Endothelial cell of umbilical vein (primary cell): ENCODE data around the gene NOP16. TPM values are rescaled to one million over a fixed set of nuclear protein-coding genes. Genes with fewer than 3 reads are reported as not detected.

Experiments used
- BruUV-seq: library from RNA; stranded (reverse); fragments of 400-500 nt; replicated peaks from 2 replicates; lab custom pipeline; 2021; lab: Mats Ljungman, UMichigan
- CTCF ChIA-PET: fragments of 300-600, 350-600 bp; sonication (Branson Sonifier 250); formaldehyde crosslinking; loops from one replicate; lab custom pipeline; 2021; ENCODE audit warnings: antibody characterized with exemption, inconsistent platforms; lab: Charles Lee
- POLR2A ChIA-PET: fragments of 300-600, 350-600 bp; sonication (Branson Sonifier 250); formaldehyde crosslinking; loops from one replicate; lab custom pipeline; 2021; ENCODE audit warnings: antibody characterized with exemption, inconsistent platforms; lab: Charles Lee
- DNase-seq: peaks from one replicate; pipeline ENCODE4 v3.0.0-alpha.2; 2011; ENCODE audit warnings: low read depth, low spot score
- FAIRE-seq: peaks from 2 replicates; lab custom pipeline; 2011; peaks lifted over from hg19 to GRCh38; lab: Jason Lieb, UNC
- H2AFZ ChIP-seq: 2 replicates; pipeline ENCODE4 v1.6.0; 2012; ENCODE audit warnings: low read depth, low read length, control low read depth, inconsistent platforms
- H3K27ac ChIP-seq: 2 replicates; pipeline ENCODE4 v1.5.1; 2011; ENCODE audit warnings: low read depth, mild to moderate bottlenecking, control low read depth, low read length, moderate library complexity; ENCODE audit not compliant: insufficient read depth
- H3K27me3 ChIP-seq, 2 experiments: 2 replicates each; pipeline versions ENCODE4 v1.6.0 to v1.6.1; 2011; ENCODE audit warnings: low read length in 2 of 2, mixed read lengths in 1 of 2; ENCODE audit not compliant: control insufficient read depth in 2 of 2, insufficient read depth in 2 of 2
- H3K36me3 ChIP-seq, 2 experiments: 2 replicates in 1 of 2; 3 replicates in 1 of 2; pipeline ENCODE4 v1.5.1; 2011; ENCODE audit warnings: low read length in 2 of 2, mild to moderate bottlenecking in 1 of 2, moderate library complexity in 1 of 2; ENCODE audit not compliant: control insufficient read depth in 2 of 2, insufficient read depth in 2 of 2; ENCODE audit errors: extremely low read depth in 1 of 2
- H3K4me1 ChIP-seq: 3 replicates; pipeline ENCODE4 v1.5.1; 2011; ENCODE audit warnings: mild to moderate bottlenecking, low read length; ENCODE audit not compliant: control insufficient read depth, insufficient read depth; ENCODE audit errors: extremely low read depth
- H3K4me2 ChIP-seq: 2 replicates; pipeline ENCODE4 v1.6.1; 2011; ENCODE audit warnings: low read length, control low read depth, mixed read lengths; ENCODE audit not compliant: insufficient read depth
- H3K4me3 ChIP-seq, 3 experiments: fragments of 200-600 bp in 1 of 3; sonication (generic), shearing (Covaris generic) in 1 of 3; replicated peaks in 1 of 3; 2 replicates each; pipeline ENCODE4 v1.5.1; 2011 to 2016; ENCODE audit warnings: control low read depth in 3 of 3, low read length in 3 of 3, mild to moderate bottlenecking in 2 of 3, inconsistent platforms in 1 of 3, low read depth in 1 of 3, moderate library complexity in 1 of 3; ENCODE audit not compliant: insufficient read depth in 1 of 3
- H3K79me2 ChIP-seq: 2 replicates; pipeline ENCODE4 v1.6.0; 2012; ENCODE audit warnings: low read length, inconsistent platforms; ENCODE audit not compliant: control insufficient read depth, insufficient read depth
- H3K9ac ChIP-seq: replicated peaks from 2 replicates; pipeline ENCODE3; 2011; ENCODE audit warnings: low read length, control low read depth; ENCODE audit not compliant: insufficient read depth; ENCODE audit errors: extremely low read depth
- H3K9me1 ChIP-seq: replicated peaks from 3 replicates; pipeline ENCODE4 v1.6.0; 2011; ENCODE audit warnings: mild to moderate bottlenecking, low read length; ENCODE audit not compliant: control insufficient read depth, insufficient read depth; ENCODE audit errors: extremely low read depth
- H3K9me3 ChIP-seq: replicated peaks from 2 replicates; pipeline ENCODE4 v1.5.1; 2012; ENCODE audit warnings: low read length, inconsistent platforms; ENCODE audit not compliant: control insufficient read depth, insufficient read depth
- H4K20me1 ChIP-seq: replicated peaks from 2 replicates; pipeline ENCODE3; 2011; ENCODE audit warnings: mild to moderate bottlenecking, low read length; ENCODE audit not compliant: control insufficient read depth, insufficient read depth; ENCODE audit errors: extremely low read depth
- EZH2 ChIP-seq: IDR thresholded peaks from 2 replicates; pipeline ENCODE4 v1.6.1; 2012; ENCODE audit warnings: borderline replicate concordance, low read depth, mild to moderate bottlenecking, moderate library complexity, low read length, inconsistent platforms; ENCODE audit not compliant: severe bottlenecking
- FOS ChIP-seq: IDR thresholded peaks from 2 replicates; pipeline ENCODE4 v1.6.1; 2011; ENCODE audit warnings: mild to moderate bottlenecking, low read length, moderate library complexity, borderline replicate concordance; ENCODE audit not compliant: insufficient read depth
- GATA2 ChIP-seq: IDR thresholded peaks from 2 replicates; pipeline ENCODE4 v1.7.0; 2011; ENCODE audit warnings: low read depth, mild to moderate bottlenecking, moderate library complexity, mixed read lengths, low read length; ENCODE audit not compliant: insufficient read length, insufficient read depth
- JUN ChIP-seq: IDR thresholded peaks from 2 replicates; pipeline ENCODE4 v1.6.1; 2011; ENCODE audit warnings: borderline replicate concordance, low read depth; ENCODE audit not compliant: insufficient read length, insufficient read depth
- MYC ChIP-seq: IDR thresholded peaks from one replicate; pipeline ENCODE4 v1.6.1; 2011; ENCODE audit warnings: mild to moderate bottlenecking, low read depth, low read length
- POLR2A ChIP-seq: IDR thresholded peaks from 2 replicates; pipeline ENCODE4 v1.6.1; 2012; ENCODE audit warnings: low read depth, mild to moderate bottlenecking, control low read depth, low read length
- POLR2AphosphoS5 ChIP-seq: IDR thresholded peaks from 2 replicates; pipeline ENCODE4 v1.6.1; 2012; ENCODE audit warnings: low read depth, mild to moderate bottlenecking, control low read depth, low read length, moderate library complexity; ENCODE audit not compliant: insufficient read depth
- dilution Hi-C: fragments of 300-500 bp; cut with MboI; formaldehyde crosslinking; loops from one replicate; pipeline ENCODE4 v1.15.0; 2019; ENCODE audit warnings: low sequenced_read_pairs; ENCODE audit not compliant: extremely low pct_ligation_motif_present
- intact Hi-C: fragments of 100-400 bp; cut with micrococcal nuclease; formaldehyde crosslinking; loops from one replicate; pipeline ENCODE4 v1.10.0; 2022
- polyA plus RNA-seq, 4 experiments: library from polyadenylated mRNA; depleted of rRNA in 3 of 4; stranded (reverse) in 3 of 4; unstranded in 1 of 4; fragments of >200 nt; gene quantifications; 2 replicates each; pipeline versions ENCODE4 v1.2.1 to v1.2.3, GENCODE V29; 2011 to 2012; ENCODE audit warnings: missing spikeins in 1 of 4
- total RNA-seq: library from RNA; stranded (reverse); gene quantifications from 2 replicates; pipeline ENCODE4 v1.2.3, GENCODE V29; 2021
- TF ChIP-seq, protein P1 (sequence below): IDR thresholded peaks from 2 replicates; pipeline ENCODE4 v1.6.1; 2011; ENCODE audit not compliant: insufficient read depth, insufficient read length
- TF ChIP-seq, protein P2 (sequence below), 2 donors: IDR thresholded peaks; 1 replicate in 1 of 2; 2 replicates in 1 of 2; pipeline ENCODE4 v1.5.1; 2011; ENCODE audit warnings: low read length in 2 of 2, mild to moderate bottlenecking in 2 of 2, moderate library complexity in 2 of 2, control low read depth in 1 of 2, inconsistent platforms in 1 of 2, low read depth in 1 of 2; ENCODE audit not compliant: insufficient read depth in 1 of 2; ENCODE audit errors: extremely low read depth in 1 of 2

Gene NOP16
- total and polyA plus RNA-seq, 2 donors (not counting 3 experiments of a cell fraction or from before 2014, with no cell fraction given): 41.1 to 47.4 TPM

GRCh38 chr5:176407456-176408251 is 19.3 kb upstream of the NOP16 start:
- H3K4me3 ChIP-seq: no peak overlapping the region
- no TSS peak for BruUV-seq
- H3K27ac ChIP-seq: no peak overlapping the region
- no peaks in the 10 kb centered on the region for H3K27me3 ChIP-seq
- H2AFZ ChIP-seq: no peak overlapping the region
- no peaks in the 10 kb centered on the region for H4K20me1 ChIP-seq
- peaks cover 3 to 13% of the 10 kb centered on the region in 2 experiments for H3K36me3 ChIP-seq
- H3K79me2 ChIP-seq: peaks cover 2% of the 10 kb centered on the region
- intact Hi-C loops: no loop called here
- POLR2A ChIA-PET: no interaction called here
- no peaks in the 10 kb centered on the region for H3K9me1 ChIP-seq
- H3K9ac ChIP-seq: no peak overlapping the region
- H3K9me3 ChIP-seq: no peaks in the 10 kb centered on the region
- CTCF ChIA-PET: interaction anchor here (1.1 kb wide), 1 partner anchor 13 kb away, joined by 3 read pairs; no protein-coding TSS in a partner anchor
- TF ChIP-seq EZH2: no peak
- TF ChIP-seq MYC: no peak
- no peak for TF ChIP-seq POLR2AphosphoS5
- no peak for TF ChIP-seq FOS
- TF ChIP-seq GATA2: no peak
- TF ChIP-seq, protein P1, sequence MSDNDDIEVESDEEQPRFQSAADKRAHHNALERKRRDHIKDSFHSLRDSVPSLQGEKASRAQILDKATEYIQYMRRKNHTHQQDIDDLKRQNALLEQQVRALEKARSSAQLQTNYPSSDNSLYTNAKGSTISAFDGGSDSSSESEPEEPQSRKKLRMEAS: no peak
- TF ChIP-seq, protein P2, sequence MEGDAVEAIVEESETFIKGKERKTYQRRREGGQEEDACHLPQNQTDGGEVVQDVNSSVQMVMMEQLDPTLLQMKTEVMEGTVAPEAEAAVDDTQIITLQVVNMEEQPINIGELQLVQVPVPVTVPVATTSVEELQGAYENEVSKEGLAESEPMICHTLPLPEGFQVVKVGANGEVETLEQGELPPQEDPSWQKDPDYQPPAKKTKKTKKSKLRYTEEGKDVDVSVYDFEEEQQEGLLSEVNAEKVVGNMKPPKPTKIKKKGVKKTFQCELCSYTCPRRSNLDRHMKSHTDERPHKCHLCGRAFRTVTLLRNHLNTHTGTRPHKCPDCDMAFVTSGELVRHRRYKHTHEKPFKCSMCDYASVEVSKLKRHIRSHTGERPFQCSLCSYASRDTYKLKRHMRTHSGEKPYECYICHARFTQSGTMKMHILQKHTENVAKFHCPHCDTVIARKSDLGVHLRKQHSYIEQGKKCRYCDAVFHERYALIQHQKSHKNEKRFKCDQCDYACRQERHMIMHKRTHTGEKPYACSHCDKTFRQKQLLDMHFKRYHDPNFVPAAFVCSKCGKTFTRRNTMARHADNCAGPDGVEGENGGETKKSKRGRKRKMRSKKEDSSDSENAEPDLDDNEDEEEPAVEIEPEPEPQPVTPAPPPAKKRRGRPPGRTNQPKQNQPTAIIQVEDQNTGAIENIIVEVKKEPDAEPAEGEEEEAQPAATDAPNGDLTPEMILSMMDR (IDR thresholded peaks at IDR 0.05; ENCODE audit: extremely low read depth in 1 of 2, insufficient read depth in 1 of 2, low read depth in 1 of 2, low read length in 2 of 2): no peak
- no peak for TF ChIP-seq JUN
- TF ChIP-seq POLR2A: no peak
- FAIRE-seq: no peak
- no peak overlapping the region for H3K4me2 ChIP-seq
- no peaks in the 10 kb centered on the region for H3K4me1 ChIP-seq
- DNase-seq: no peak
- dilution Hi-C loops: no loop called here
